Measurements from ENCODE around the gene BEST1.

GRCh38 chr11:61949169-61950034 is 749 bp upstream of the BEST1 start:
- no peak for TF ChIP-seq CTCF (conservative IDR thresholded peaks at IDR 0.05 in 1 of 2, IDR thresholded peaks at IDR 0.05 in 1 of 2; ENCODE audit: low read depth in 1 of 2, low read length in 2 of 2)
- no peak for TF ChIP-seq EZH2 (IDR thresholded peaks at IDR 0.05; ENCODE audit: low read length, missing control alignments)
